H9 (cell line): ENCODE data around the gene OLIG2. TPM values are rescaled to one million over a fixed set of nuclear protein-coding genes. Genes with fewer than 3 reads are reported as not detected.

Source experiments
- DNase-seq: peaks from one replicate; pipeline ENCODE4 v3.0.0-alpha.2; 2017
- H2AFZ ChIP-seq: one replicate; pipeline ENCODE4 v1.6.1; 2013; ENCODE audit warnings: mild to moderate bottlenecking, low read length, control low read depth, moderate library complexity
- H2AK5ac ChIP-seq: 2 replicates; pipeline ENCODE4 v1.6.1; 2013; ENCODE audit warnings: low read length, control low read depth, mixed read lengths; ENCODE audit not compliant: insufficient read length
- H2BK120ac ChIP-seq: one replicate; pipeline ENCODE4 v1.6.1; 2013; ENCODE audit warnings: low read depth, mild to moderate bottlenecking, low read length, control low read depth, inconsistent platforms; ENCODE audit not compliant: poor library complexity, severe bottlenecking
- H2BK12ac ChIP-seq: 2 replicates; pipeline ENCODE4 v1.6.1; 2013; ENCODE audit warnings: low read length, control low read depth, mixed read lengths, low read depth; ENCODE audit not compliant: insufficient read length
- H2BK15ac ChIP-seq: 2 replicates; pipeline ENCODE4 v1.6.1; 2013; ENCODE audit warnings: low read depth, low read length, control low read depth
- H2BK20ac ChIP-seq: one replicate; pipeline ENCODE4 v1.6.1; 2013; ENCODE audit warnings: low read depth, mild to moderate bottlenecking, low read length, control low read depth, inconsistent platforms; ENCODE audit not compliant: poor library complexity, severe bottlenecking
- H2BK5ac ChIP-seq: 2 replicates; pipeline ENCODE4 v1.6.1; 2013; ENCODE audit warnings: low read length, control low read depth, mixed read lengths; ENCODE audit not compliant: insufficient read length
- H3K14ac ChIP-seq: 2 replicates; pipeline ENCODE4 v1.6.1; 2013; ENCODE audit warnings: low read length, control low read depth; ENCODE audit not compliant: insufficient read depth
- H3K18ac ChIP-seq: 2 replicates; pipeline ENCODE4 v1.6.1; 2013; ENCODE audit warnings: low read depth, mild to moderate bottlenecking, mixed read lengths, low read length, control low read depth; ENCODE audit not compliant: insufficient read length
- H3K23ac ChIP-seq: 2 replicates; pipeline ENCODE4 v1.6.1; 2013; ENCODE audit warnings: low read length, control low read depth, mixed read lengths, low read depth; ENCODE audit not compliant: insufficient read length
- H3K23me2 ChIP-seq: 2 replicates; pipeline ENCODE4 v1.6.1; 2013; ENCODE audit warnings: low read depth, mild to moderate bottlenecking, mixed read lengths, low read length, control low read depth; ENCODE audit not compliant: insufficient read length, poor library complexity, severe bottlenecking
- H3K27ac ChIP-seq: 2 replicates; pipeline ENCODE4 v1.5.1; 2013; ENCODE audit warnings: low read length, control low read depth, mixed read lengths, low read depth; ENCODE audit not compliant: insufficient read length
- H3K27me3 ChIP-seq: 2 replicates; pipeline ENCODE4 v1.6.1; 2013; ENCODE audit warnings: low read length, control low read depth, inconsistent platforms; ENCODE audit not compliant: insufficient read depth
- H3K4ac ChIP-seq: 2 replicates; pipeline ENCODE4 v1.6.1; 2013; ENCODE audit warnings: low read depth, mild to moderate bottlenecking, control low read depth, inconsistent platforms, low read length, moderate library complexity
- H3K4me1 ChIP-seq: 2 replicates; pipeline ENCODE4 v1.6.1; 2013; ENCODE audit warnings: low read length, control low read depth, inconsistent platforms; ENCODE audit not compliant: insufficient read depth
- H3K4me2 ChIP-seq: 2 replicates; pipeline ENCODE4 v1.6.1; 2013; ENCODE audit warnings: low read length, control low read depth, mixed read lengths; ENCODE audit not compliant: insufficient read length, insufficient read depth
- H3K56ac ChIP-seq: 2 replicates; pipeline ENCODE4 v1.6.1; 2013; ENCODE audit warnings: low read depth, mild to moderate bottlenecking, mixed read lengths, low read length, control low read depth; ENCODE audit not compliant: insufficient read length
- H3K79me1 ChIP-seq: 2 replicates; pipeline ENCODE4 v1.6.1; 2013; ENCODE audit warnings: low read depth, mild to moderate bottlenecking, moderate library complexity, low read length, control low read depth, inconsistent platforms; ENCODE audit not compliant: insufficient read depth, poor library complexity, severe bottlenecking
- H3K79me2 ChIP-seq: 2 replicates; pipeline ENCODE4 v1.6.1; 2013; ENCODE audit warnings: low read length, control low read depth, inconsistent platforms; ENCODE audit not compliant: insufficient read depth
- H3K9ac ChIP-seq: 2 replicates; pipeline ENCODE4 v1.6.1; 2013; ENCODE audit warnings: low read length, control low read depth, mixed read lengths; ENCODE audit not compliant: insufficient read length; ENCODE audit errors: extremely low read depth
- H3K9me3 ChIP-seq: one replicate; pipeline ENCODE4 v1.6.1; 2013; ENCODE audit warnings: low read depth, low read length, inconsistent platforms; ENCODE audit not compliant: control insufficient read depth
- H3T11ph ChIP-seq: one replicate; pipeline ENCODE4 v1.6.1; 2013; ENCODE audit warnings: mild to moderate bottlenecking, low read length, control low read depth, inconsistent platforms
- H4K20me1 ChIP-seq: one replicate; pipeline ENCODE4 v1.6.1; 2013; ENCODE audit not compliant: control insufficient read depth, insufficient read length, insufficient read depth
- H4K5ac ChIP-seq: 2 replicates; pipeline ENCODE4 v1.6.1; 2013; ENCODE audit warnings: low read depth, mild to moderate bottlenecking, mixed read lengths, low read length, control low read depth; ENCODE audit not compliant: insufficient read length
- H4K8ac ChIP-seq: replicated peaks from 2 replicates; pipeline ENCODE4 v1.6.1; 2013; ENCODE audit warnings: low read length, control low read depth, mixed read lengths, low read depth; ENCODE audit not compliant: insufficient read length
- H4K91ac ChIP-seq: 2 replicates; pipeline ENCODE4 v1.6.1; 2013; ENCODE audit warnings: low read depth, mild to moderate bottlenecking, moderate library complexity, mixed read lengths, low read length, control low read depth; ENCODE audit not compliant: insufficient read length
- H3K27ac Mint-ChIP-seq, 3 experiments: 2 replicates in 2 of 3; 3 replicates in 1 of 3; pipeline ENCODE4 v1.8.0; 2020 to 2021; ENCODE audit warnings: mixed read lengths in 3 of 3, mild to moderate bottlenecking in 1 of 3, moderate library complexity in 1 of 3
- H3K27me3 Mint-ChIP-seq: 2 replicates; pipeline ENCODE4 v1.8.0; 2021; ENCODE audit warnings: low read depth, mild to moderate bottlenecking, moderate library complexity, mixed read lengths
- H3K36me3 Mint-ChIP-seq, 3 experiments: 2 replicates in 2 of 3; 3 replicates in 1 of 3; pipeline ENCODE4 v1.8.0; 2020 to 2021; ENCODE audit warnings: low read depth in 3 of 3, mixed read lengths in 3 of 3; ENCODE audit not compliant: insufficient read depth in 1 of 3
- H3K4me1 Mint-ChIP-seq, 2 experiments: 2 replicates each; pipeline ENCODE4 v1.8.0; 2020; ENCODE audit warnings: mixed read lengths in 2 of 2
- H3K4me3 Mint-ChIP-seq, 2 experiments: 2 replicates in 1 of 2; 3 replicates in 1 of 2; pipeline ENCODE4 v1.8.0; 2020 to 2021; ENCODE audit warnings: mild to moderate bottlenecking in 2 of 2, mixed read lengths in 2 of 2, moderate library complexity in 1 of 2
- H3K9me3 Mint-ChIP-seq, 2 experiments: 2 replicates in 1 of 2; 3 replicates in 1 of 2; pipeline ENCODE4 v1.8.0; 2020; ENCODE audit warnings: mild to moderate bottlenecking in 2 of 2, mixed read lengths in 2 of 2, moderate library complexity in 1 of 2
- WGBS: extraction: QIAGEN DNeasy Blood & Tissue Kit; methylation state at CpG from one replicate; pipeline ENCODE4 v1.1.7; 2013; ENCODE audit warnings: missing lambda C conversion rate, low lambda C conversion rate, mixed read lengths; ENCODE audit not compliant: insufficient read length; ENCODE audit errors: extremely low coverage; 5-methylcytosine and 5-hydroxymethylcytosine counted together
- total RNA-seq: library from RNA; stranded (reverse); gene quantifications from 2 replicates; pipeline ENCODE4 v1.2.1, GENCODE V29; 2021
- TF ChIP-seq, protein P1 (sequence below): fragments of 200-600 bp; sonication (generic); conservative IDR thresholded peaks from 3 replicates; pipeline ENCODE4 v1.8.0; 2021; ENCODE audit warnings: antibody characterized with exemption, mild to moderate bottlenecking

The OLIG2 gene
- total RNA-seq, 1 experiment from 2014 or later: 1.4 TPM

- DNase-seq: no peak
- Mint-ChIP-seq H3K27ac (no peak overlapping the region), H3K9me3 (no peaks in the 10 kb centered on the region), H3K4me3 (no peak overlapping the region), H3K27me3 (peaks cover 73% of the 10 kb centered on the region), H3K36me3 (no peaks in the 10 kb centered on the region; a peak in 1 of 7 replicates), H3K4me1 (peaks cover under 1 to 3% of the 10 kb centered on the region in 2 experiments)
- H2BK20ac ChIP-seq: no peak overlapping the region
- TF ChIP-seq, protein P1, sequence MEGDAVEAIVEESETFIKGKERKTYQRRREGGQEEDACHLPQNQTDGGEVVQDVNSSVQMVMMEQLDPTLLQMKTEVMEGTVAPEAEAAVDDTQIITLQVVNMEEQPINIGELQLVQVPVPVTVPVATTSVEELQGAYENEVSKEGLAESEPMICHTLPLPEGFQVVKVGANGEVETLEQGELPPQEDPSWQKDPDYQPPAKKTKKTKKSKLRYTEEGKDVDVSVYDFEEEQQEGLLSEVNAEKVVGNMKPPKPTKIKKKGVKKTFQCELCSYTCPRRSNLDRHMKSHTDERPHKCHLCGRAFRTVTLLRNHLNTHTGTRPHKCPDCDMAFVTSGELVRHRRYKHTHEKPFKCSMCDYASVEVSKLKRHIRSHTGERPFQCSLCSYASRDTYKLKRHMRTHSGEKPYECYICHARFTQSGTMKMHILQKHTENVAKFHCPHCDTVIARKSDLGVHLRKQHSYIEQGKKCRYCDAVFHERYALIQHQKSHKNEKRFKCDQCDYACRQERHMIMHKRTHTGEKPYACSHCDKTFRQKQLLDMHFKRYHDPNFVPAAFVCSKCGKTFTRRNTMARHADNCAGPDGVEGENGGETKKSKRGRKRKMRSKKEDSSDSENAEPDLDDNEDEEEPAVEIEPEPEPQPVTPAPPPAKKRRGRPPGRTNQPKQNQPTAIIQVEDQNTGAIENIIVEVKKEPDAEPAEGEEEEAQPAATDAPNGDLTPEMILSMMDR: no peak
- peaks cover 5% of the 10 kb centered on the region for H3K27me3 ChIP-seq
- H2AK5ac ChIP-seq: no peak overlapping the region
- no peak overlapping the region for H3K56ac ChIP-seq
- H3K23me2 ChIP-seq: no peaks in the 10 kb centered on the region
- no peak overlapping the region for H2BK120ac ChIP-seq
- no peak overlapping the region for H3K9ac ChIP-seq
- H3K23ac ChIP-seq: no peak overlapping the region
- no peaks in the 10 kb centered on the region for H3K79me2 ChIP-seq
- H3K79me1 ChIP-seq: no peaks in the 10 kb centered on the region
- no peak overlapping the region for H3K27ac ChIP-seq
- no peak overlapping the region for H3T11ph ChIP-seq
- H2AFZ ChIP-seq: no peak overlapping the region
- no peak overlapping the region for H4K8ac ChIP-seq
- no peak overlapping the region for H3K4ac ChIP-seq
- H4K20me1 ChIP-seq: no peaks in the 10 kb centered on the region
- no peaks in the 10 kb centered on the region for H3K9me3 ChIP-seq
- H3K18ac ChIP-seq: no peak overlapping the region
- WGBS: no CpG with 5 or more reads among the region's 2 CpGs
- H4K5ac ChIP-seq: no peak overlapping the region
- no peaks in the 10 kb centered on the region; the same call in 1 of the 2 replicates for H3K4me1 ChIP-seq
- no peak overlapping the region for H2BK5ac ChIP-seq
- H2BK15ac ChIP-seq: no peak overlapping the region
- H3K4me2 ChIP-seq: no peak overlapping the region
- H2BK12ac ChIP-seq: no peak overlapping the region
- no peak overlapping the region for H3K14ac ChIP-seq
- no peak overlapping the region for H4K91ac ChIP-seq
Observed at GRCh38 chr21:33059380-33059841, 33.7 kb downstream of the OLIG2 start.
